Gastroesophageal sphincter (tissue), 4 donors: ENCODE measurements around the gene MVB12B. TPM values are rescaled to one million over a fixed set of nuclear protein-coding genes. Genes with fewer than 3 reads are reported as not detected.

Experiments
- ATAC-seq: fragments of 150-250 bp; one replicate; pipeline ENCODE4 v1.9.1; 2016; ENCODE audit warnings: mild to moderate bottlenecking, moderate library complexity
- H3K27ac ChIP-seq, 4 donors: fragments of 200-600 bp; sonication (generic) in 3 of 4; 1 replicate in 3 of 4; 2 replicates in 1 of 4; pipeline ENCODE4 v1.5.1; 2016 to 2019
- H3K27me3 ChIP-seq: fragments of 200-600 bp; sonication (generic); one replicate; pipeline ENCODE4 v1.5.1; 2019
- H3K36me3 ChIP-seq, 2 donors: fragments of 200-600 bp; sonication (generic); one replicate each; pipeline ENCODE4 v1.5.1; 2019; ENCODE audit warnings: control low read depth in 1 of 2
- H3K4me1 ChIP-seq, 3 donors: fragments of 200-600 bp; sonication (generic); 1 replicate in 2 of 3; 2 replicates in 1 of 3; pipeline ENCODE4 v1.5.1; 2016 to 2019; ENCODE audit warnings: control low read depth in 2 of 3
- H3K4me3 ChIP-seq, 2 donors: fragments of 200-600 bp; sonication (generic); one replicate each; pipeline ENCODE4 v1.5.1; 2019; ENCODE audit warnings: mild to moderate bottlenecking in 1 of 2, moderate library complexity in 1 of 2
- H3K9me3 ChIP-seq, 3 donors: fragments of 200-600 bp; sonication (generic); one replicate each; pipeline ENCODE4 v1.5.1; 2017 to 2019; ENCODE audit warnings: control low read depth in 2 of 3
- CTCF ChIP-seq, 4 experiments: fragments of 200-600 bp in 2 of 4; fragments of 450-650 bp in 2 of 4; sonication (generic) in 1 of 4; IDR thresholded peaks; one replicate each; pipeline ENCODE4 v1.5.1; 2017 to 2019; ENCODE audit warnings: antibody characterized with exemption in 4 of 4, mild to moderate bottlenecking in 2 of 4, moderate library complexity in 2 of 4
- EP300 ChIP-seq: sonication (generic); formaldehyde crosslinking; IDR thresholded peaks from one replicate; pipeline ENCODE4 v1.6.1; 2017; ENCODE audit warnings: antibody characterized with exemption, mild to moderate bottlenecking
- POLR2A ChIP-seq, 2 donors: fragments of 450-650 bp; IDR thresholded peaks; one replicate each; pipeline ENCODE4 v1.6.1; 2017; ENCODE audit warnings: antibody characterized with exemption in 2 of 2, mild to moderate bottlenecking in 2 of 2, moderate library complexity in 1 of 2
- POLR2AphosphoS5 ChIP-seq: sonication (generic); formaldehyde crosslinking; IDR thresholded peaks from one replicate; pipeline ENCODE4 v1.6.1; 2017; ENCODE audit warnings: antibody characterized with exemption
- WGBS, 2 donors: methylation state at CpG; one replicate each; pipeline ENCODE4 v1.1.5; 2018; ENCODE audit warnings: low coverage in 1 of 2; 5-methylcytosine and 5-hydroxymethylcytosine counted together
- total RNA-seq, 4 donors: library from RNA; depleted of rRNA; stranded (reverse); fragments of >200 nt; gene quantifications; one replicate each; pipeline ENCODE4 v1.1.0, GENCODE V29; 2016

The MVB12B gene
- total RNA-seq, 4 donors from 2014 or later = 12.0 to 25.2 (median 15.9) TPM

DNA sequence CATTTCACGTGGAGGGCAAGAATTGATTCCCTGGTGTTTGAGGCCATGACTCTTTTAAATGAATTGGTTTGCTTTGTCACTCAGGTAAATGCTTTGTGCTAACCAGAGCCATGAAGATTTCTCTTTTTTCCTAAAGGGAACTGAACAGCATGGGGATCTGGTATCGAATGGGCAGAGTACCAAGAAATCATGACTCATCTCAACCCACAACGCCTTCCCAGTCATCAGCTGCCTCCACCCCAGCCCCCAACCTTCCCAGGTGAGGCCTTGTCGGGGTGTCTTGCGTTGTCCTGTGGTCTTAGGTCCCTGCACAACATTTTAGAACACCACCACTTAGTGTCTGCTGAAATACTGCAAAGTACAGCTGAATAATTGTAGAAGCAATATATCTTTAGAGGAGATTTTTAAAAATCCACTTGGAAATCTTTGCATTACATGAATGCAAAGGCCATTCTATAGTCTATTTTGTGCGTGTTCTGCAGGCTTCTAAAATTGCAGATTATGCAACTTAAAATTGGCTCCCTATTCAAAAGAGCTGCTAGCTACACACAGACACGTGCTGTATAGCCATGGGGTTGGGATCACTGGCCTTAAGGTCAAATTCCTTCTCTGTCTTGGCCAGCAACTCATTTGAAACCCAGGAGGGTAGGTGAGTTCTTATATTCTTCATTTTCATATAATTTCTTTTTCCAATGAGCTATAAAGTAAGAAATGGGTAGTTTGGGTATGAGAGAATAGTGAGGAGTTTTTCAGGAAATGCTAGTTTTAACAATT lies 69.0 kb downstream of the MVB12B start:
- H3K9me3 ChIP-seq = no peaks in the 10 kb centered on the region
- H3K4me3 ChIP-seq = no peak overlapping the region
- H3K36me3 ChIP-seq = peaks cover 0 to 77% of the 10 kb centered on the region in 2 donors
- H3K27me3 ChIP-seq = no peaks in the 10 kb centered on the region
- peaks cover 0 to 48% (median 8%) of the 10 kb centered on the region in 3 donors for H3K4me1 ChIP-seq
- no peak overlapping the region for H3K27ac ChIP-seq
- 56 to 69% methylated on average over 7 of the region's 7 CpGs for WGBS, 2 donors
- no peak for ATAC-seq
- TF ChIP-seq POLR2A (IDR thresholded peaks at IDR 0.05) = no peak
- TF ChIP-seq CTCF (IDR thresholded peaks at IDR 0.05) = no peak
- no peak for TF ChIP-seq EP300
- no peak for TF ChIP-seq POLR2AphosphoS5

GRCh38 chr9:126397056-126397455 lies 70.4 kb downstream of the MVB12B start:
- peaks cover 0 to 42% (median 6%) of the 10 kb centered on the region in 3 donors for H3K4me1 ChIP-seq

GRCh38 chr9:126398403-126399058 lies 71.9 kb downstream of the MVB12B start:
- peak; percentile 83 for ATAC-seq
- no peaks in the 10 kb centered on the region for H3K27me3 ChIP-seq

More at GRCh38 chr9:126397056-126397455, 70.4 kb downstream of the MVB12B start:
- Histone ChIP-seq H3K36me3 (peaks cover 0 to 89% of the 10 kb centered on the region in 2 donors), H3K27me3 (no peaks in the 10 kb centered on the region), H3K4me3 (no peak overlapping the region), H3K9me3 (no peaks in the 10 kb centered on the region), H3K27ac (no peak overlapping the region)
- WGBS, 2 donors = 78% methylated on average over 4 of the region's 5 CpGs; no CpG with 5 or more reads in 1 of the 2 donors
- ATAC-seq = no peak
- TF ChIP-seq POLR2A (IDR thresholded peaks at IDR 0.05) = no peak
- TF ChIP-seq CTCF (IDR thresholded peaks at IDR 0.05) = no peak
- TF ChIP-seq POLR2AphosphoS5 = no peak
- TF ChIP-seq EP300 = no peak

DNA sequence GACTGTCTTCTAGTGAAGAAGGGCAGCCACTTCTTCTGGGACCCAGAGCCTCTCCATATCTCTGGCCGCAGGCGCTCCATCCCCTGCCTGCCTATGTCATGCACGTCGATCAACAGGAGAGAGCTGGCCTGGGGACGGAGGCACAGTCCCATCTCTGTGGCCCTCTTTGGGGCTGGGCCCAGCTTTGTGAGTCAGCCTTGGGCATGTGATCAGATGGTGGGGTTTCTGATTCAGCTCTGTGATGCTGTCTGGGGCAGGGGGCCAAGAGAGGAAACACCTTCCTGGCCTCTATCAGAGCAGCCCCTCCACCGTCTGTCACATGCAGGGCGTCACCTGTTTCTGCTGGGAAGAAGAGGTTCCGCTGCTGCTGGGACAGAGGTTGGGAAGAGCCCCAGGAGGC lies 72.6 kb downstream of the MVB12B start:
- no peak for TF ChIP-seq POLR2A (IDR thresholded peaks at IDR 0.05)
- no peak for TF ChIP-seq POLR2AphosphoS5
- TF ChIP-seq EP300 = no peak
- TF ChIP-seq CTCF (IDR thresholded peaks at IDR 0.05) = no peak
- Histone ChIP-seq H3K9me3 (no peaks in the 10 kb centered on the region), H3K27ac (no peak overlapping the region), H3K36me3 (peaks cover 0 to 91% of the 10 kb centered on the region in 2 donors), H3K4me1 (peaks cover 0 to 22% (median 0%) of the 10 kb centered on the region in 3 donors), H3K4me3 (no peak overlapping the region), H3K27me3 (no peaks in the 10 kb centered on the region)
- WGBS, 2 donors = 85% methylated on average over 2 of the region's 8 CpGs; no CpG with 5 or more reads in 1 of the 2 donors
- no peak for ATAC-seq

More at GRCh38 chr9:126398403-126399058, 71.9 kb downstream of the MVB12B start:
- Histone ChIP-seq H3K27ac (no peak overlapping the region), H3K9me3 (no peaks in the 10 kb centered on the region), H3K36me3 (peaks cover 0 to 91% of the 10 kb centered on the region in 2 donors), H3K4me3 (no peak overlapping the region), H3K4me1 (peaks cover 0 to 27% (median 0%) of the 10 kb centered on the region in 3 donors)
- TF ChIP-seq POLR2AphosphoS5 (no peak), EP300 (no peak), CTCF (IDR thresholded peaks at IDR 0.05) (peak; percentile 91 to 98 (median 95)), POLR2A (IDR thresholded peaks at IDR 0.05) (no peak)
- WGBS, 2 donors = 6 to 23% methylated on average over 3 to 17 of the region's 25 CpGs
